ENCODE results near the gene KIF23. TPM values are rescaled to one million over a fixed set of nuclear protein-coding genes. Genes with fewer than 3 reads are reported as not detected.

KIF23 gene
- total and polyA plus RNA-seq, 2 experiments from 2014 or later = 52.9 to 103 TPM

DNA sequence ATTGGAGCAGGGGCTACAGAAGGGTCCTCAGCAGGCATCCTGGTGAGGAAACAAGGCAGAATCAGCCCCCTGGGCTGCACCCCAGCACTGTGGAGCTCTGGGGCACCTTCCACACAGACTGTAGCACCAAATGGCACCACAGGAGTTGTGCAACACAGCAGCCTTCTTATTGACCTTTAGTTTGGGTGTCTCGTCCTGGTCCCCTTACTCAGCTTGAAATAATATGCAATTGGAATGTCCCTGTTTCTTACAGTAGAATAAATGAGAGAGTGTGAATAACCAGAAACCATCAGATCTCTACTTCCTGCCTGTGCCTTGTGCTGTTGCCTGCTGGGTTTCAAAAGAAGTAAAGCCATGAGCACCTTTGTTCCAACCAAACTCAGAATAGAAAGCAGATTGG, 82.9 kb downstream of the KIF23 start:
- Mint-ChIP-seq H3K4me1 (peaks cover 11% of the 10 kb centered on the region), H3K4me3 (no peak overlapping the region), H3K27ac (no peak overlapping the region), H3K27me3 (ENCODE audit: insufficient read depth, low read depth, poor library complexity) (peaks cover 5% of the 10 kb centered on the region), H3K9me3 (no peaks in the 10 kb centered on the region), H3K36me3 (ENCODE audit: low read depth) (no peaks in the 10 kb centered on the region)
- Histone ChIP-seq H3K27me3 (ENCODE audit: insufficient read depth) (no peaks in the 10 kb centered on the region), H2AFZ (0 out of 2 replicates have a peak overlapping the region, but pooled peaks have one; percentile 18), H4K20me1 (replicated peaks; ENCODE audit: insufficient read depth) (no peaks in the 10 kb centered on the region), H3K4me3 (no peak overlapping the region), H3K36me3 (ENCODE audit: insufficient read depth) (no peaks in the 10 kb centered on the region), H3K4me1 (ENCODE audit: insufficient read depth) (no peaks in the 10 kb centered on the region), H3F3A (replicated peaks; ENCODE audit: low read depth) (no peaks in the 10 kb centered on the region), H3K79me2 (replicated peaks; ENCODE audit: insufficient read depth) (no peaks in the 10 kb centered on the region), H3K27ac (ENCODE audit: low read depth) (no peak overlapping the region), H3K9me2 (ENCODE audit: insufficient read depth) (no peaks in the 10 kb centered on the region), H3K4me2 (no peak overlapping the region)
- TF ChIP-seq, protein P1, sequence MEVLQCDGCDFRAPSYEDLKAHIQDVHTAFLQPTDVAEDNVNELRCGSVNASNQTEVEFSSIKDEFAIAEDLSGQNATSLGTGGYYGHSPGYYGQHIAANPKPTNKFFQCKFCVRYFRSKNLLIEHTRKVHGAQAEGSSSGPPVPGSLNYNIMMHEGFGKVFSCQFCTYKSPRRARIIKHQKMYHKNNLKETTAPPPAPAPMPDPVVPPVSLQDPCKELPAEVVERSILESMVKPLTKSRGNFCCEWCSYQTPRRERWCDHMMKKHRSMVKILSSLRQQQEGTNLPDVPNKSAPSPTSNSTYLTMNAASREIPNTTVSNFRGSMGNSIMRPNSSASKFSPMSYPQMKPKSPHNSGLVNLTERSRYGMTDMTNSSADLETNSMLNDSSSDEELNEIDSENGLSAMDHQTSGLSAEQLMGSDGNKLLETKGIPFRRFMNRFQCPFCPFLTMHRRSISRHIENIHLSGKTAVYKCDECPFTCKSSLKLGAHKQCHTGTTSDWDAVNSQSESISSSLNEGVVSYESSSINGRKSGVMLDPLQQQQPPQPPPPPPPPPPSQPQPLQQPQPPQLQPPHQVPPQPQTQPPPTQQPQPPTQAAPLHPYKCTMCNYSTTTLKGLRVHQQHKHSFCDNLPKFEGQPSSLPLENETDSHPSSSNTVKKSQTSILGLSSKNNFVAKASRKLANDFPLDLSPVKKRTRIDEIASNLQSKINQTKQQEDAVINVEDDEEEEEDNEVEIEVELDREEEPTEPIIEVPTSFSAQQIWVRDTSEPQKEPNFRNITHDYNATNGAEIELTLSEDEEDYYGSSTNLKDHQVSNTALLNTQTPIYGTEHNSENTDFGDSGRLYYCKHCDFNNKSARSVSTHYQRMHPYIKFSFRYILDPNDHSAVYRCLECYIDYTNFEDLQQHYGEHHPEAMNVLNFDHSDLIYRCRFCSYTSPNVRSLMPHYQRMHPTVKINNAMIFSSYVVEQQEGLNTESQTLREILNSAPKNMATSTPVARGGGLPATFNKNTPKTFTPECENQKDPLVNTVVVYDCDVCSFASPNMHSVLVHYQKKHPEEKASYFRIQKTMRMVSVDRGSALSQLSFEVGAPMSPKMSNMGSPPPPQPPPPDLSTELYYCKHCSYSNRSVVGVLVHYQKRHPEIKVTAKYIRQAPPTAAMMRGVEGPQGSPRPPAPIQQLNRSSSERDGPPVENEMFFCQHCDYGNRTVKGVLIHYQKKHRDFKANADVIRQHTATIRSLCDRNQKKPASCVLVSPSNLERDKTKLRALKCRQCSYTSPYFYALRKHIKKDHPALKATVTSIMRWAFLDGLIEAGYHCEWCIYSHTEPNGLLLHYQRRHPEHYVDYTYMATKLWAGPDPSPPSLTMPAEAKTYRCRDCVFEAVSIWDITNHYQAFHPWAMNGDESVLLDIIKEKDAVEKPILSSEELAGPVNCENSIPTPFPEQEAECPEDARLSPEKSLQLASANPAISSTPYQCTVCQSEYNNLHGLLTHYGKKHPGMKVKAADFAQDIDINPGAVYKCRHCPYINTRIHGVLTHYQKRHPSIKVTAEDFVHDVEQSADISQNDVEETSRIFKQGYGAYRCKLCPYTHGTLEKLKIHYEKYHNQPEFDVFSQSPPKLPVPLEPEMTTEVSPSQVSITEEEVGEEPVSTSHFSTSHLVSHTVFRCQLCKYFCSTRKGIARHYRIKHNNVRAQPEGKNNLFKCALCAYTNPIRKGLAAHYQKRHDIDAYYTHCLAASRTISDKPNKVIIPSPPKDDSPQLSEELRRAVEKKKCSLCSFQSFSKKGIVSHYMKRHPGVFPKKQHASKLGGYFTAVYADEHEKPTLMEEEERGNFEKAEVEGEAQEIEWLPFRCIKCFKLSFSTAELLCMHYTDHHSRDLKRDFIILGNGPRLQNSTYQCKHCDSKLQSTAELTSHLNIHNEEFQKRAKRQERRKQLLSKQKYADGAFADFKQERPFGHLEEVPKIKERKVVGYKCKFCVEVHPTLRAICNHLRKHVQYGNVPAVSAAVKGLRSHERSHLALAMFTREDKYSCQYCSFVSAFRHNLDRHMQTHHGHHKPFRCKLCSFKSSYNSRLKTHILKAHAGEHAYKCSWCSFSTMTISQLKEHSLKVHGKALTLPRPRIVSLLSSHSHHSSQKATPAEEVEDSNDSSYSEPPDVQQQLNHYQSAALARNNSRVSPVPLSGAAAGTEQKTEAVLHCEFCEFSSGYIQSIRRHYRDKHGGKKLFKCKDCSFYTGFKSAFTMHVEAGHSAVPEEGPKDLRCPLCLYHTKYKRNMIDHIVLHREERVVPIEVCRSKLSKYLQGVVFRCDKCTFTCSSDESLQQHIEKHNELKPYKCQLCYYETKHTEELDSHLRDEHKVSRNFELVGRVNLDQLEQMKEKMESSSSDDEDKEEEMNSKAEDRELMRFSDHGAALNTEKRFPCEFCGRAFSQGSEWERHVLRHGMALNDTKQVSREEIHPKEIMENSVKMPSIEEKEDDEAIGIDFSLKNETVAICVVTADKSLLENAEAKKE (CRISPR knock-in tag; IDR thresholded peaks at IDR 0.05) = no peak
- TF ChIP-seq CTCF (conservative IDR thresholded peaks at IDR 0.05; ENCODE audit: low read depth in 2 of 2) (no peak), REST (IDR thresholded peaks at IDR 0.05; ENCODE audit: unreplicated experiment) (no peak), EZH2phosphoT487 (IDR thresholded peaks at IDR 0.05; ENCODE audit: unreplicated experiment) (no peak), NANOG (IDR thresholded peaks at IDR 0.05; ENCODE audit: borderline replicate concordance) (no peak), ZNF331 (CRISPR knock-in tag; IDR thresholded peaks at IDR 0.05; ENCODE audit: low read depth) (no peak), JUNB (IDR thresholded peaks at IDR 0.05; ENCODE audit: unreplicated experiment) (no peak), STAT1 (IDR thresholded peaks at IDR 0.05; ENCODE audit: unreplicated experiment) (no peak), EZH2 (IDR thresholded peaks at IDR 0.05; ENCODE audit: low read depth, unreplicated experiment) (no peak), ZNF114 (CRISPR knock-in tag; IDR thresholded peaks at IDR 0.05) (no peak), CREB1 (CRISPR knock-in tag; IDR thresholded peaks at IDR 0.05; ENCODE audit: low read depth) (no peak), POLR2AphosphoS5 (IDR thresholded peaks at IDR 0.05; ENCODE audit: low read depth) (no peak)
- TF ChIP-seq, protein P2, sequence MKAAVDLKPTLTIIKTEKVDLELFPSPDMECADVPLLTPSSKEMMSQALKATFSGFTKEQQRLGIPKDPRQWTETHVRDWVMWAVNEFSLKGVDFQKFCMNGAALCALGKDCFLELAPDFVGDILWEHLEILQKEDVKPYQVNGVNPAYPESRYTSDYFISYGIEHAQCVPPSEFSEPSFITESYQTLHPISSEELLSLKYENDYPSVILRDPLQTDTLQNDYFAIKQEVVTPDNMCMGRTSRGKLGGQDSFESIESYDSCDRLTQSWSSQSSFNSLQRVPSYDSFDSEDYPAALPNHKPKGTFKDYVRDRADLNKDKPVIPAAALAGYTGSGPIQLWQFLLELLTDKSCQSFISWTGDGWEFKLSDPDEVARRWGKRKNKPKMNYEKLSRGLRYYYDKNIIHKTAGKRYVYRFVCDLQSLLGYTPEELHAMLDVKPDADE (IDR thresholded peaks at IDR 0.05) = no peak
- no peak for ATAC-seq
- no peak for DNase-seq (ENCODE audit: low spot score)

Data from GM23338 (cell line).